Neural progenitor cell (in vitro differentiated cells): ENCODE results near the gene ITPR3. TPM values are rescaled to one million over a fixed set of nuclear protein-coding genes. Genes with fewer than 3 reads are reported as not detected.

ENCODE experiments used
- DNase-seq: peaks from one replicate; pipeline ENCODE4 v3.0.0-alpha.2; 2016; ENCODE audit warnings: low spot score
- H2AFZ ChIP-seq: fragments of 200-600 bp; sonication (generic); replicated peaks from 2 replicates; pipeline ENCODE4 v1.6.1; 2016; ENCODE audit warnings: antibody characterized with exemption
- H3F3A ChIP-seq: fragments of 200-600 bp; sonication (generic); 2 replicates; pipeline ENCODE4 v1.6.1; 2016; ENCODE audit warnings: antibody characterized with exemption, low read depth
- H3K27ac ChIP-seq: fragments of 200-600 bp; sonication (generic); 2 replicates; pipeline ENCODE4 v1.5.1; 2016; ENCODE audit warnings: mild to moderate bottlenecking
- H3K27me3 ChIP-seq: fragments of 200-600 bp; sonication (generic); 2 replicates; pipeline ENCODE4 v1.6.1; 2016; ENCODE audit warnings: mild to moderate bottlenecking, moderate library complexity
- H3K36me3 ChIP-seq: fragments of 200-600 bp; sonication (generic); 2 replicates; pipeline ENCODE4 v1.5.1; 2016
- H3K4me1 ChIP-seq: fragments of 200-600 bp; sonication (generic); 2 replicates; pipeline ENCODE4 v1.6.1; 2016; ENCODE audit warnings: mixed run types
- H3K4me2 ChIP-seq: fragments of 200-600 bp; sonication (generic); 2 replicates; pipeline ENCODE4 v1.6.1; 2016
- H3K4me3 ChIP-seq: fragments of 200-600 bp; sonication (generic); 2 replicates; pipeline ENCODE4 v1.5.1; 2016
- H3K79me2 ChIP-seq: fragments of 200-600 bp; sonication (generic); 2 replicates; pipeline ENCODE4 v1.6.1; 2016; ENCODE audit warnings: low read depth
- H3K9ac ChIP-seq: fragments of 200-600 bp; sonication (generic); 2 replicates; pipeline ENCODE4 v1.6.1; 2016
- H3K9me3 ChIP-seq: fragments of 200-600 bp; sonication (generic); 2 replicates; pipeline ENCODE4 v1.5.1; 2016; ENCODE audit warnings: low read depth
- H4K20me1 ChIP-seq: fragments of 200-600 bp; sonication (generic); 2 replicates; pipeline ENCODE4 v1.6.1; 2016; ENCODE audit warnings: low read depth
- H3K27ac Mint-ChIP-seq: 3 replicates; pipeline ENCODE4 v1.8.0; 2021; ENCODE audit warnings: mixed read lengths
- H3K27me3 Mint-ChIP-seq: 2 replicates; pipeline ENCODE4 v1.8.0; 2022; ENCODE audit warnings: low read depth, mild to moderate bottlenecking, inconsistent platforms, moderate library complexity, mixed read lengths; ENCODE audit not compliant: insufficient read depth
- H3K36me3 Mint-ChIP-seq: 3 replicates; pipeline ENCODE4 v1.8.0; 2021; ENCODE audit warnings: mixed read lengths
- H3K4me1 Mint-ChIP-seq: 3 replicates; pipeline ENCODE4 v1.8.0; 2021; ENCODE audit warnings: mixed read lengths
- H3K4me3 Mint-ChIP-seq: 3 replicates; pipeline ENCODE4 v1.8.0; 2021; ENCODE audit warnings: mild to moderate bottlenecking, moderate library complexity, mixed read lengths
- H3K9me3 Mint-ChIP-seq: 3 replicates; pipeline ENCODE4 v1.8.0; 2020; ENCODE audit warnings: mixed read lengths
- CTCF ChIP-seq: fragments of 200-600 bp; sonication (generic); IDR thresholded peaks from 2 replicates; pipeline ENCODE4 v1.5.1; 2017; ENCODE audit warnings: antibody characterized with exemption, mild to moderate bottlenecking
- EZH2 ChIP-seq: fragments of 200-600 bp; sonication (generic); IDR thresholded peaks from 2 replicates; pipeline ENCODE4 v1.6.1; 2017; ENCODE audit warnings: antibody characterized with exemption, mild to moderate bottlenecking, moderate library complexity
- EZH2phosphoT487 ChIP-seq: fragments of 200-600 bp; sonication (generic); IDR thresholded peaks from 2 replicates; pipeline ENCODE4 v1.6.1; 2017; ENCODE audit warnings: antibody characterized with exemption
- total RNA-seq: library from RNA; depleted of rRNA; stranded (reverse); fragments of >200 nt; gene quantifications from 2 replicates; pipeline ENCODE4 v1.2.3, GENCODE V29; 2015; ENCODE audit warnings: low replicate concordance

The ITPR3 gene
- total RNA-seq, 1 donor from 2014 or later, result 1.5 TPM

GRCh38 chr6:33604941-33605854 lies 15.9 kb upstream of the ITPR3 start:
- H3F3A ChIP-seq, result peaks cover 16% of the 10 kb centered on the region
- no peak overlapping the region for H3K9ac ChIP-seq
- H3K36me3 ChIP-seq, result no peaks in the 10 kb centered on the region
- no peaks in the 10 kb centered on the region for H3K79me2 ChIP-seq
- no peak overlapping the region for H2AFZ ChIP-seq
- H3K4me3 Mint-ChIP-seq, result no peak overlapping the region
- H3K27me3 Mint-ChIP-seq, result peaks cover 14% of the 10 kb centered on the region
- no peak overlapping the region for H3K4me3 ChIP-seq
- H3K9me3 ChIP-seq, result no peaks in the 10 kb centered on the region
- no peaks in the 10 kb centered on the region for H3K36me3 Mint-ChIP-seq
- peaks cover 18% of the 10 kb centered on the region for H3K4me1 ChIP-seq
- no peaks in the 10 kb centered on the region for H3K27me3 ChIP-seq
- peaks cover 4% of the 10 kb centered on the region for H4K20me1 ChIP-seq
- H3K4me2 ChIP-seq, result no peak overlapping the region
- H3K4me1 Mint-ChIP-seq, result peaks cover 36% of the 10 kb centered on the region
- H3K27ac Mint-ChIP-seq, result no peak overlapping the region
- TF ChIP-seq CTCF, result no peak
- TF ChIP-seq EZH2, result no peak
- no peak for TF ChIP-seq EZH2phosphoT487
- no peaks in the 10 kb centered on the region for H3K9me3 Mint-ChIP-seq
- no peak overlapping the region for H3K27ac ChIP-seq
- DNase-seq, result no peak

GRCh38 chr6:33606642-33607041 lies 14.5 kb upstream of the ITPR3 start:
- no peaks in the 10 kb centered on the region for H3K27me3 ChIP-seq
- Mint-ChIP-seq H3K36me3 (no peaks in the 10 kb centered on the region), H3K4me3 (no peak overlapping the region), H3K27me3 (peaks cover 13% of the 10 kb centered on the region), H3K4me1 (peaks cover 49% of the 10 kb centered on the region), H3K27ac (peak overlapping the region; percentile 37), H3K9me3 (no peaks in the 10 kb centered on the region)
- H3K9me3 ChIP-seq, result no peaks in the 10 kb centered on the region
- H3K36me3 ChIP-seq, result no peaks in the 10 kb centered on the region
- H2AFZ ChIP-seq, result no peak overlapping the region
- H3K4me1 ChIP-seq, result peaks cover 32% of the 10 kb centered on the region
- peaks cover 4% of the 10 kb centered on the region for H4K20me1 ChIP-seq
- no peak for TF ChIP-seq EZH2
- TF ChIP-seq EZH2phosphoT487, result no peak
- TF ChIP-seq CTCF, result no peak
- peaks cover 29% of the 10 kb centered on the region for H3F3A ChIP-seq
- H3K4me3 ChIP-seq, result no peak overlapping the region
- no peak overlapping the region for H3K4me2 ChIP-seq
- H3K79me2 ChIP-seq, result no peaks in the 10 kb centered on the region
- H3K9ac ChIP-seq, result no peak overlapping the region
- no peak for DNase-seq
- H3K27ac ChIP-seq, result no peak overlapping the region

- H3K36me3 Mint-ChIP-seq, result no peaks in the 10 kb centered on the region
- Histone ChIP-seq H4K20me1 (peaks cover 4% of the 10 kb centered on the region), H3K9me3 (no peaks in the 10 kb centered on the region), H3K36me3 (no peaks in the 10 kb centered on the region), H3F3A (peaks cover 31% of the 10 kb centered on the region), H2AFZ (no peak overlapping the region), H3K27ac (no peak overlapping the region), H3K4me3 (no peak overlapping the region), H3K4me1 (peaks cover 32% of the 10 kb centered on the region), H3K4me2 (peak overlapping the region; percentile 41), H3K9ac (no peak overlapping the region), H3K27me3 (no peaks in the 10 kb centered on the region), H3K79me2 (no peaks in the 10 kb centered on the region)
- peaks cover 52% of the 10 kb centered on the region for H3K4me1 Mint-ChIP-seq
- H3K9me3 Mint-ChIP-seq, result no peaks in the 10 kb centered on the region
- no peak for TF ChIP-seq EZH2phosphoT487
- no peak for TF ChIP-seq CTCF
- no peak for TF ChIP-seq EZH2
- peak; percentile 59 for DNase-seq
- H3K27ac Mint-ChIP-seq, result no peak overlapping the region
- peaks cover 10% of the 10 kb centered on the region for H3K27me3 Mint-ChIP-seq
- H3K4me3 Mint-ChIP-seq, result peak overlapping the region; percentile 16
These were observed 13.9 kb upstream of the ITPR3 start for GRCh38 chr6:33607126-33607783.
